HEK293 (cell line): ENCODE results near the gene NEK7.

Experiments used
- CTCF ChIA-PET: fragments of 350-600 bp; formaldehyde crosslinking; extraction: SDS; loops from one replicate; lab custom pipeline; 2021; ENCODE audit warnings: antibody characterized with exemption; lab: Yijun Ruan, JAX
- POLR2A ChIA-PET: fragments of 300-600 bp; formaldehyde crosslinking; extraction: SDS; loops from one replicate; lab custom pipeline; 2020; ENCODE audit warnings: antibody characterized with exemption, inconsistent platforms; lab: Yijun Ruan, JAX
- H3K27ac ChIP-seq: fragments of 200-500 bp; sonication (Bioruptor generic); 2 replicates; pipeline ENCODE4 v1.5.1; 2014; ENCODE audit warnings: low read depth, low read length, control low read depth, inconsistent platforms; ENCODE audit errors: extremely low read depth
- H3K36me3 ChIP-seq, 2 experiments: fragments of 200-500 bp in 1 of 2; sonication (Bioruptor generic) in 1 of 2; 1 replicate in 1 of 2; 2 replicates in 1 of 2; pipeline ENCODE4 v1.5.1; 2014 to 2017; ENCODE audit warnings: inconsistent platforms in 2 of 2, low read length in 2 of 2; ENCODE audit not compliant: control insufficient read depth in 2 of 2, insufficient read depth in 1 of 2
- H3K4me1 ChIP-seq: fragments of 200-500 bp; sonication (Bioruptor generic); 2 replicates; pipeline ENCODE4 v1.5.1; 2014; ENCODE audit warnings: mild to moderate bottlenecking, low read length, inconsistent platforms; ENCODE audit not compliant: control insufficient read depth, insufficient read depth
- H3K4me3 ChIP-seq: 2 replicates; pipeline ENCODE4 v1.5.1; 2011; ENCODE audit warnings: low read depth, mild to moderate bottlenecking, control low read depth, low read length, moderate library complexity
- H3K9me3 ChIP-seq: fragments of 200-500 bp; sonication (Bioruptor generic); 2 replicates; pipeline ENCODE4 v1.5.1; 2014; ENCODE audit warnings: low read depth, low read length, inconsistent platforms; ENCODE audit not compliant: control insufficient read depth, insufficient read depth
- GFI1B ChIP-seq: fragments of 450-650 bp; formaldehyde crosslinking; IDR thresholded peaks from 2 replicates; pipeline ENCODE4 v1.5.1; 2016; ENCODE audit warnings: missing biosample characterization, missing genetic modification characterization
- OSR2 ChIP-seq: fragments of 450-650 bp; formaldehyde crosslinking; IDR thresholded peaks from 2 replicates; pipeline ENCODE4 v1.5.1; 2016; ENCODE audit warnings: missing biosample characterization, missing genetic modification characterization
- ZBTB17 ChIP-seq: fragments of 450-650 bp; formaldehyde crosslinking; IDR thresholded peaks from 2 replicates; pipeline ENCODE4 v1.5.1; 2016; ENCODE audit warnings: missing biosample characterization, missing genetic modification characterization
- ZBTB21 ChIP-seq: fragments of 450-650 bp; formaldehyde crosslinking; IDR thresholded peaks from 2 replicates; pipeline ENCODE4 v1.5.1; 2017; ENCODE audit warnings: missing biosample characterization, missing genetic modification characterization
- ZBTB7A ChIP-seq: fragments of 450-650 bp; formaldehyde crosslinking; IDR thresholded peaks from 2 replicates; pipeline ENCODE4 v1.5.1; 2016; ENCODE audit warnings: low read depth, missing biosample characterization, missing genetic modification characterization
- ZNF132 ChIP-seq: fragments of 450-650 bp; formaldehyde crosslinking; IDR thresholded peaks from 2 replicates; pipeline ENCODE4 v1.5.1; 2017; ENCODE audit warnings: missing biosample characterization, missing genetic modification characterization, borderline replicate concordance
- ZNF174 ChIP-seq: fragments of 450-650 bp; formaldehyde crosslinking; IDR thresholded peaks from 2 replicates; pipeline ENCODE4 v1.5.0; 2017; ENCODE audit warnings: missing biosample characterization, mild to moderate bottlenecking, missing genetic modification characterization
- ZNF175 ChIP-seq: fragments of 450-650 bp; formaldehyde crosslinking; IDR thresholded peaks from 2 replicates; pipeline ENCODE4 v1.5.1; 2016; ENCODE audit warnings: missing biosample characterization, missing genetic modification characterization
- ZNF202 ChIP-seq: fragments of 450-650 bp; formaldehyde crosslinking; IDR thresholded peaks from 2 replicates; pipeline ENCODE4 v1.5.1; 2016; ENCODE audit warnings: missing biosample characterization, missing genetic modification characterization, borderline replicate concordance
- ZNF266 ChIP-seq: fragments of 450-650 bp; formaldehyde crosslinking; IDR thresholded peaks from 2 replicates; pipeline ENCODE4 v1.5.1; 2016; ENCODE audit warnings: missing biosample characterization, missing genetic modification characterization, low read depth
- ZNF292 ChIP-seq: fragments of 450-650 bp; formaldehyde crosslinking; IDR thresholded peaks from 2 replicates; pipeline ENCODE4 v1.5.1; 2016; ENCODE audit warnings: low read depth, missing biosample characterization, missing genetic modification characterization, borderline replicate concordance
- ZNF335 ChIP-seq: fragments of 450-650 bp; formaldehyde crosslinking; conservative IDR thresholded peaks from 2 replicates; pipeline ENCODE4 v1.5.1; 2016; ENCODE audit warnings: missing biosample characterization, missing genetic modification characterization
- ZNF391 ChIP-seq: fragments of 450-650 bp; formaldehyde crosslinking; IDR thresholded peaks from 2 replicates; pipeline ENCODE4 v1.5.1; 2016; ENCODE audit warnings: low read depth, missing biosample characterization, missing genetic modification characterization, borderline replicate concordance
- ZNF473 ChIP-seq: fragments of 450-650 bp; formaldehyde crosslinking; IDR thresholded peaks from 2 replicates; pipeline ENCODE4 v1.5.1; 2017; ENCODE audit warnings: missing biosample characterization, missing genetic modification characterization
- ZNF514 ChIP-seq: fragments of 450-650 bp; formaldehyde crosslinking; IDR thresholded peaks from 2 replicates; pipeline ENCODE4 v1.5.1; 2016; ENCODE audit warnings: missing biosample characterization, missing genetic modification characterization
- ZNF529 ChIP-seq: fragments of 450-650 bp; formaldehyde crosslinking; IDR thresholded peaks from 2 replicates; pipeline ENCODE4 v1.5.1; 2017; ENCODE audit warnings: missing genetic modification characterization, missing biosample characterization; ENCODE audit not compliant: insufficient replicate concordance
- ZNF660 ChIP-seq: fragments of 450-650 bp; IDR thresholded peaks from 2 replicates; pipeline ENCODE4 v1.5.1; 2018; ENCODE audit warnings: missing biosample characterization, mild to moderate bottlenecking, missing genetic modification characterization
- ZNF843 ChIP-seq: fragments of 450-650 bp; formaldehyde crosslinking; IDR thresholded peaks from 2 replicates; pipeline ENCODE4 v1.5.1; 2016; ENCODE audit warnings: missing biosample characterization, missing genetic modification characterization
- TF ChIP-seq, protein P1 (sequence below): fragments of 450-650 bp; formaldehyde crosslinking; IDR thresholded peaks from 2 replicates; pipeline ENCODE4 v1.5.1; 2016; ENCODE audit warnings: missing biosample characterization, missing genetic modification characterization
- TF ChIP-seq, protein P2 (sequence below): fragments of 450-650 bp; formaldehyde crosslinking; IDR thresholded peaks from 2 replicates; pipeline ENCODE4 v1.5.1; 2016; ENCODE audit warnings: missing biosample characterization, missing genetic modification characterization
- TF ChIP-seq, protein P3 (sequence below): fragments of 450-650 bp; formaldehyde crosslinking; IDR thresholded peaks from 2 replicates; pipeline ENCODE4 v1.5.1; 2016; ENCODE audit warnings: missing biosample characterization, missing genetic modification characterization
- TF ChIP-seq, protein P4 (sequence below): fragments of 450-650 bp; formaldehyde crosslinking; IDR thresholded peaks from 2 replicates; pipeline ENCODE4 v1.5.1; 2016; ENCODE audit warnings: missing biosample characterization, missing genetic modification characterization
- TF ChIP-seq, protein P5 (sequence below): fragments of 450-650 bp; formaldehyde crosslinking; conservative IDR thresholded peaks from 2 replicates; pipeline ENCODE4 v1.5.1; 2016; ENCODE audit warnings: low read depth, missing biosample characterization, missing genetic modification characterization

The NEK7 gene

DNA sequence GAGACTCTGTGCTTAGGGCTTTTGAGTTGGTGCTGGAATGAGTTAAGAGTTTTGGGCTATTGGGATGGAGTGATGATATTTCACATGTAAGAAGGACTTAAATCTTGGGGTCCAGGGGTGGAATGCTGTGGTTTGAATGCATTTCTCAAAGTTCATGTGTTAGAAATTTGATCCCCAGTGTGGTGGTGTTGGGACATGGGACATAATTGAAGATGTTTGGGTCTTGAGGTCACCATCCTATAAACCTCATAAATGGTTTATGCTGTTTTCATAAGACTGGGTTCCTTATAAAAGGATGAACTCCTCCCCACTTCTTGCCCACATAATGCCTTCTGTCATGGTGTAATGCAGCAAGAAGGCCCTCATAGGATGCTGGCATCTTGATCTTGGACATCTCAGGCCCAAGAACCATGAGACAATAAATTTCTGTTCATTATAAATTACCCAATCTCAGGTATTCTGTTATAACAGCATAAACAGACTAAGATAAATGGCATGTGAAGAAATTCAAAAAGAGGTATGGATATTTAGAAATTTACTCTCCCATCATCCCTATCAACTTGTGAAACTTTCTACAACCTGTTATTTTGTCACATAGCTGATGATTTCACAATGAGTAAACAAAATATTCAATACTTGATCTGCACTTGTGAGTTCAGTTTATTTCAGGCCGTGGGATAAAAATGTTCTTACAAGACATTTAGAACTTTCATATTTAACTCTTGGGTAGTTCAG, 48.0 kb upstream of the NEK7 start:
- CTCF ChIA-PET = no interaction called here
- no peak overlapping the region for H3K4me3 ChIP-seq
- no peaks in the 10 kb centered on the region for H3K36me3 ChIP-seq
- POLR2A ChIA-PET = no interaction called here
- H3K4me1 ChIP-seq = no peaks in the 10 kb centered on the region
- no peak for TF ChIP-seq ZNF266 (tag by site-specific recombination)
- no peak for TF ChIP-seq ZBTB17 (tag by site-specific recombination)
- no peak for TF ChIP-seq ZBTB21 (tag by site-specific recombination)
- TF ChIP-seq ZNF174 = no peak
- no peak for TF ChIP-seq ZNF391
- no peak for TF ChIP-seq GFI1B (tag by site-specific recombination)
- TF ChIP-seq, protein P1, sequence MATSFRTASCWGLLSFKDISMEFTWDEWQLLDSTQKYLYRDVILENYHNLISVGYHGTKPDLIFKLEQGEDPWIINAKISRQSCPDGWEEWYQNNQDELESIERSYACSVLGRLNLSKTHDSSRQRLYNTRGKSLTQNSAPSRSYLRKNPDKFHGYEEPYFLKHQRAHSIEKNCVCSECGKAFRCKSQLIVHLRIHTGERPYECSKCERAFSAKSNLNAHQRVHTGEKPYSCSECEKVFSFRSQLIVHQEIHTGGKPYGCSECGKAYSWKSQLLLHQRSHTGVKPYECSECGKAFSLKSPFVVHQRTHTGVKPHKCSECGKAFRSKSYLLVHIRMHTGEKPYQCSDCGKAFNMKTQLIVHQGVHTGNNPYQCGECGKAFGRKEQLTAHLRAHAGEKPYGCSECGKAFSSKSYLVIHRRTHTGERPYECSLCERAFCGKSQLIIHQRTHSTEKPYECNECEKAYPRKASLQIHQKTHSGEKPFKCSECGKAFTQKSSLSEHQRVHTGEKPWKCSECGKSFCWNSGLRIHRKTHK = no peak
- H3K9me3 ChIP-seq = no peaks in the 10 kb centered on the region
- no peak overlapping the region for H3K27ac ChIP-seq

DNA sequence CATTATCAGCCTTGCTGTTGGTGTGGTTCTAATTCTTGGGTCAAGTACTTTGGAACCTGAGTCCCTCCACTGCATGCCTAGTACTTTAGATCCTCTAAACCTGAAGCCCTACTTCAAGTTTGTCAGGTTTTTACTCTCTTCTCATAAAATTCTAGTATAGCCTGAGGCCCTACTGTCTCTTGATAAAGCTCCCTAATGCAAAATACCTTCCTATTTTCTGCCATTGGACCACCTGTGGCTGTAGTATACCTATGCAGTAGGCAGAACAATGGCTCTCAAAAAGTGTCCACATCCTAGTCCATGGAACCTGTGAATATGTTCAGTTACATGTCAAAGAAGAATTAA, 47.5 kb upstream of the NEK7 start:
- POLR2A ChIA-PET = no interaction called here
- no peak for TF ChIP-seq ZNF202 (tag by site-specific recombination)
- no peak for TF ChIP-seq ZNF132 (tag by site-specific recombination)
- TF ChIP-seq, protein P2, sequence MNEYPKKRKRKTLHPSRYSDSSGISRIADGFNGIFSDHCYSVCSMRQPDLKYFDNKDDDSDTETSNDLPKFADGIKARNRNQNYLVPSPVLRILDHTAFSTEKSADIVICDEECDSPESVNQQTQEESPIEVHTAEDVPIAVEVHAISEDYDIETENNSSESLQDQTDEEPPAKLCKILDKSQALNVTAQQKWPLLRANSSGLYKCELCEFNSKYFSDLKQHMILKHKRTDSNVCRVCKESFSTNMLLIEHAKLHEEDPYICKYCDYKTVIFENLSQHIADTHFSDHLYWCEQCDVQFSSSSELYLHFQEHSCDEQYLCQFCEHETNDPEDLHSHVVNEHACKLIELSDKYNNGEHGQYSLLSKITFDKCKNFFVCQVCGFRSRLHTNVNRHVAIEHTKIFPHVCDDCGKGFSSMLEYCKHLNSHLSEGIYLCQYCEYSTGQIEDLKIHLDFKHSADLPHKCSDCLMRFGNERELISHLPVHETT = no peak
- no peak for TF ChIP-seq ZNF335 (tag by site-specific recombination)
- TF ChIP-seq, protein P3, sequence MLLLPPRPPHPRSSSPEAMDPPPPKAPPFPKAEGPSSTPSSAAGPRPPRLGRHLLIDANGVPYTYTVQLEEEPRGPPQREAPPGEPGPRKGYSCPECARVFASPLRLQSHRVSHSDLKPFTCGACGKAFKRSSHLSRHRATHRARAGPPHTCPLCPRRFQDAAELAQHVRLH (tag by site-specific recombination) = no peak
- TF ChIP-seq ZBTB7A (tag by site-specific recombination) = no peak
- TF ChIP-seq ZNF843 (tag by site-specific recombination) = no peak
- TF ChIP-seq, protein P4, sequence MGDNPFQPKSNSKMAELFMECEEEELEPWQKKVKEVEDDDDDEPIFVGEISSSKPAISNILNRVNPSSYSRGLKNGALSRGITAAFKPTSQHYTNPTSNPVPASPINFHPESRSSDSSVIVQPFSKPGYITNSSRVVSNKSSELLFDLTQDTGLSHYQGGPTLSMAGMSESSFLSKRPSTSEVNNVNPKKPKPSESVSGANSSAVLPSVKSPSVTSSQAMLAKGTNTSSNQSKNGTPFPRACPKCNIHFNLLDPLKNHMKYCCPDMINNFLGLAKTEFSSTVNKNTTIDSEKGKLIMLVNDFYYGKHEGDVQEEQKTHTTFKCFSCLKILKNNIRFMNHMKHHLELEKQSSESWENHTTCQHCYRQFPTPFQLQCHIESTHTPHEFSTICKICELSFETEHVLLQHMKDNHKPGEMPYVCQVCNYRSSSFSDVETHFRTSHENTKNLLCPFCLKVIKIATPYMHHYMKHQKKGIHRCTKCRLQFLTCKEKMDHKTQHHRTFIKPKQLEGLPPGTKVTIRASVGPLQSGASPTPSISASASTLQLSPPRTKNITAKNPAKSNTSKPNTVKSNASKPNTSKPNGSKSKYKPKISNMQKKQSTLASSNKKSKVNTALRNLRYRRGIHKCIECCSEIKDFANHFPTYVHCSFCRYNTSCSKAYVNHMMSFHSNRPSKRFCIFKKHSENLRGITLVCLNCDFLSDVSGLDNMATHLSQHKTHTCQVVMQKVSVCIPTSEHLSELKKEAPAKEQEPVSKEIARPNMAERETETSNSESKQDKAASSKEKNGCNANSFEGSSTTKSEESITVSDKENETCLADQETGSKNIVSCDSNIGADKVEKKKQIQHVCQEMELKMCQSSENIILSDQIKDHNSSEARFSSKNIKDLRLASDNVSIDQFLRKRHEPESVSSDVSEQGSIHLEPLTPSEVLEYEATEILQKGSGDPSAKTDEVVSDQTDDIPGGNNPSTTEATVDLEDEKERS (tag by site-specific recombination) = no peak
- TF ChIP-seq ZNF175 (tag by site-specific recombination) = no peak
- no peak for TF ChIP-seq ZNF292 (tag by site-specific recombination)
- no peak for TF ChIP-seq OSR2 (tag by site-specific recombination)
- TF ChIP-seq ZNF660 (tag by site-specific recombination) = no peak
- no peak for TF ChIP-seq ZNF529 (tag by site-specific recombination)
- no peak for TF ChIP-seq ZNF473 (tag by site-specific recombination)
- TF ChIP-seq, protein P5, sequence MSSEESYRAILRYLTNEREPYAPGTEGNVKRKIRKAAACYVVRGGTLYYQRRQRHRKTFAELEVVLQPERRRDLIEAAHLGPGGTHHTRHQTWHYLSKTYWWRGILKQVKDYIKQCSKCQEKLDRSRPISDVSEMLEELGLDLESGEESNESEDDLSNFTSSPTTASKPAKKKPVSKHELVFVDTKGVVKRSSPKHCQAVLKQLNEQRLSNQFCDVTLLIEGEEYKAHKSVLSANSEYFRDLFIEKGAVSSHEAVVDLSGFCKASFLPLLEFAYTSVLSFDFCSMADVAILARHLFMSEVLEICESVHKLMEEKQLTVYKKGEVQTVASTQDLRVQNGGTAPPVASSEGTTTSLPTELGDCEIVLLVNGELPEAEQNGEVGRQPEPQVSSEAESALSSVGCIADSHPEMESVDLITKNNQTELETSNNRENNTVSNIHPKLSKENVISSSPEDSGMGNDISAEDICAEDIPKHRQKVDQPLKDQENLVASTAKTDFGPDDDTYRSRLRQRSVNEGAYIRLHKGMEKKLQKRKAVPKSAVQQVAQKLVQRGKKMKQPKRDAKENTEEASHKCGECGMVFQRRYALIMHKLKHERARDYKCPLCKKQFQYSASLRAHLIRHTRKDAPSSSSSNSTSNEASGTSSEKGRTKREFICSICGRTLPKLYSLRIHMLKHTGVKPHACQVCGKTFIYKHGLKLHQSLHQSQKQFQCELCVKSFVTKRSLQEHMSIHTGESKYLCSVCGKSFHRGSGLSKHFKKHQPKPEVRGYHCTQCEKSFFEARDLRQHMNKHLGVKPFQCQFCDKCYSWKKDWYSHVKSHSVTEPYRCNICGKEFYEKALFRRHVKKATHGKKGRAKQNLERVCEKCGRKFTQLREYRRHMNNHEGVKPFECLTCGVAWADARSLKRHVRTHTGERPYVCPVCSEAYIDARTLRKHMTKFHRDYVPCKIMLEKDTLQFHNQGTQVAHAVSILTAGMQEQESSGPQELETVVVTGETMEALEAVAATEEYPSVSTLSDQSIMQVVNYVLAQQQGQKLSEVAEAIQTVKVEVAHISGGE = no peak
- TF ChIP-seq ZNF514 (tag by site-specific recombination) = no peak
- no peaks in the 10 kb centered on the region for H3K4me1 ChIP-seq
- H3K4me3 ChIP-seq = no peak overlapping the region
- no peaks in the 10 kb centered on the region for H3K9me3 ChIP-seq
- CTCF ChIA-PET = no interaction called here
- H3K36me3 ChIP-seq = no peaks in the 10 kb centered on the region
- H3K27ac ChIP-seq = no peak overlapping the region
